Fibroblast of the aortic adventitia (primary cell): ENCODE data around the gene CENPVL2. TPM values are rescaled to one million over a fixed set of nuclear protein-coding genes. Genes with fewer than 3 reads are reported as not detected.
"Not testable (repeated sequence)": the region's sequence is repeated elsewhere in the genome, so short reads cannot be mapped to it uniquely, and the experiment has no call there.

Experiments used
- DNase-seq: peaks from one replicate; pipeline ENCODE4 v3.0.0-alpha.2; 2010; ENCODE audit warnings: low read depth
- H3K4me3 ChIP-seq: 2 replicates; pipeline ENCODE4 v1.5.1; 2011; ENCODE audit warnings: low read depth, mild to moderate bottlenecking, control low read depth, low read length, moderate library complexity
- total RNA-seq: library from RNA; depleted of rRNA; stranded (reverse); fragments of >200 nt; gene quantifications from 2 replicates; pipeline ENCODE4 v1.2.3, GENCODE V29; 2012; ENCODE audit warnings: low replicate concordance
- TF ChIP-seq, protein P1 (sequence below): IDR thresholded peaks from 2 replicates; pipeline ENCODE4 v1.5.1; 2011; ENCODE audit warnings: mild to moderate bottlenecking, low read length, control low read depth, inconsistent platforms; ENCODE audit not compliant: insufficient read depth

Gene CENPVL2
- total RNA-seq, 1 donor, result not detected

DNA sequence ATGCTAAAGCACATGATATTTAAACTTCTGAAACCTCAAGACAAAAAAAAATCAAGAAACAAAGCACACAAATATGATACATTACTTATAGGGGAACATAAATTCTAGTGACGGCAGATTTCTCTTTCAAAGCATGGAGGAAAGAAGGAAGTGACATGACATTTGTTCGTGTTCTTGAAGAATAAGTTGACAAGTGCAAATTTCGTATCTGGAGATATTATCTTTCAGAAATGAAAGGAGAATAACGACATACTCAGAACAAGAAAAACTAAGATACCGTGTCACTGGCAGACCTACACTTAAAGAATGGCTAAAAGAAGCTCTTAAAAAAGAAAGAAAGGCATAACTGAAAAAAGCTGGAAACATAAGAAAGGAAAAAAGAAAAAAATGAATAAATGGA is 16.6 kb downstream of the CENPVL2 start:
- TF ChIP-seq, protein P1, sequence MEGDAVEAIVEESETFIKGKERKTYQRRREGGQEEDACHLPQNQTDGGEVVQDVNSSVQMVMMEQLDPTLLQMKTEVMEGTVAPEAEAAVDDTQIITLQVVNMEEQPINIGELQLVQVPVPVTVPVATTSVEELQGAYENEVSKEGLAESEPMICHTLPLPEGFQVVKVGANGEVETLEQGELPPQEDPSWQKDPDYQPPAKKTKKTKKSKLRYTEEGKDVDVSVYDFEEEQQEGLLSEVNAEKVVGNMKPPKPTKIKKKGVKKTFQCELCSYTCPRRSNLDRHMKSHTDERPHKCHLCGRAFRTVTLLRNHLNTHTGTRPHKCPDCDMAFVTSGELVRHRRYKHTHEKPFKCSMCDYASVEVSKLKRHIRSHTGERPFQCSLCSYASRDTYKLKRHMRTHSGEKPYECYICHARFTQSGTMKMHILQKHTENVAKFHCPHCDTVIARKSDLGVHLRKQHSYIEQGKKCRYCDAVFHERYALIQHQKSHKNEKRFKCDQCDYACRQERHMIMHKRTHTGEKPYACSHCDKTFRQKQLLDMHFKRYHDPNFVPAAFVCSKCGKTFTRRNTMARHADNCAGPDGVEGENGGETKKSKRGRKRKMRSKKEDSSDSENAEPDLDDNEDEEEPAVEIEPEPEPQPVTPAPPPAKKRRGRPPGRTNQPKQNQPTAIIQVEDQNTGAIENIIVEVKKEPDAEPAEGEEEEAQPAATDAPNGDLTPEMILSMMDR, result no peak
- no peak for DNase-seq

DNA sequence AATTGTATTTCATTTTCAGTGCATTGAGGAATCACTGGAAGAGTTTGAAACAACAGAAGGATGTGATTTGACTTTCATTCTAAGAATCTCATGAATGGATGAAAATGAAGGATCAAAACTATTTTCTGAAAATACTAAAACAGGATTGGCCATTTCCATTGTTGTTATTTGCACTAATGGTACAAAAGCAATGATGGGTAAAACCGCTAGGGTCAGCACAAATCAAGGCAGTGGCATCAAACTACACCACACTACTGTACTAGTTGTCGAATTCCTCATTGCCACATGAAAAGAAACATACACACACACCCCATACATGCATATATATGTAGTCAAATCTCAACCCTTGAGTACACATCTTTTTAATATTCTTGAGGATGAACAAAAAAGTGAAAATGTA is 39.3 kb downstream of the CENPVL2 start:
- TF ChIP-seq, protein P1, result no peak
- H3K4me3 ChIP-seq, result no peak overlapping the region
- DNase-seq, result no peak

More for the DNA sequence above, 16.6 kb downstream of the CENPVL2 start:
- H3K4me3 ChIP-seq, result no peak overlapping the region

- TF ChIP-seq, protein P1, result peak; percentile 56
- H3K4me3 ChIP-seq, result no peak overlapping the region
- DNase-seq, result peak; percentile 72
Measured at GRCh38 chrX:51641421-51642021, 41.1 kb downstream of the CENPVL2 start.

- DNase-seq, H3K4me3 ChIP-seq: not testable (repeated sequence)
Measured at GRCh38 chrX:51636511-51636910, 46.1 kb downstream of the CENPVL2 start.

Other genes starting within 250 kb of the CENPVL2 start
- gene NUDT11, start 186.2 kb downstream of the CENPVL2 start, total RNA-seq, result 11.8 and 13.9 TPM in 2 replicates
- not detected in 2 replicates for gene CENPVL3, start 63.9 kb downstream of the CENPVL2 start, total RNA-seq
- 0.41 TPM in 1 of 2 replicates, not detected in the other for gene CENPVL1, start 27.7 kb upstream of the CENPVL2 start, total RNA-seq
- 9.8 and 11.5 TPM in 2 replicates for gene GSPT2, start 60.6 kb upstream of the CENPVL2 start, total RNA-seq
- 226 and 388 TPM in 2 replicates for gene MAGED1, start 210.8 kb upstream of the CENPVL2 start, total RNA-seq